HEK293 (cell line): ENCODE measurements around the gene CASP2.

ENCODE experiments used
- CTCF ChIA-PET: fragments of 350-600 bp; formaldehyde crosslinking; extraction: SDS; loops from one replicate; lab custom pipeline; 2021; ENCODE audit warnings: antibody characterized with exemption; lab: Yijun Ruan, JAX
- POLR2A ChIA-PET: fragments of 300-600 bp; formaldehyde crosslinking; extraction: SDS; loops from one replicate; lab custom pipeline; 2020; ENCODE audit warnings: antibody characterized with exemption, inconsistent platforms; lab: Yijun Ruan, JAX
- H3K27ac ChIP-seq: fragments of 200-500 bp; sonication (Bioruptor generic); 2 replicates; pipeline ENCODE4 v1.5.1; 2014; ENCODE audit warnings: low read depth, low read length, control low read depth, inconsistent platforms; ENCODE audit errors: extremely low read depth
- H3K36me3 ChIP-seq, 2 experiments: fragments of 200-500 bp in 1 of 2; sonication (Bioruptor generic) in 1 of 2; 1 replicate in 1 of 2; 2 replicates in 1 of 2; pipeline ENCODE4 v1.5.1; 2014 to 2017; ENCODE audit warnings: inconsistent platforms in 2 of 2, low read length in 2 of 2; ENCODE audit not compliant: control insufficient read depth in 2 of 2, insufficient read depth in 1 of 2
- H3K4me1 ChIP-seq: fragments of 200-500 bp; sonication (Bioruptor generic); 2 replicates; pipeline ENCODE4 v1.5.1; 2014; ENCODE audit warnings: mild to moderate bottlenecking, low read length, inconsistent platforms; ENCODE audit not compliant: control insufficient read depth, insufficient read depth
- H3K4me3 ChIP-seq: 2 replicates; pipeline ENCODE4 v1.5.1; 2011; ENCODE audit warnings: low read depth, mild to moderate bottlenecking, control low read depth, low read length, moderate library complexity
- H3K9me3 ChIP-seq: fragments of 200-500 bp; sonication (Bioruptor generic); 2 replicates; pipeline ENCODE4 v1.5.1; 2014; ENCODE audit warnings: low read depth, low read length, inconsistent platforms; ENCODE audit not compliant: control insufficient read depth, insufficient read depth
- GLI4 ChIP-seq: fragments of 450-650 bp; formaldehyde crosslinking; IDR thresholded peaks from 2 replicates; pipeline ENCODE4 v1.5.1; 2016; ENCODE audit warnings: missing biosample characterization, missing genetic modification characterization
- HOXD13 ChIP-seq: sonication (generic); formaldehyde crosslinking; IDR thresholded peaks from 2 replicates; pipeline ENCODE4 v1.8.0; 2022; ENCODE audit warnings: missing genetic modification reagents, borderline replicate concordance
- MYNN ChIP-seq: fragments of 450-650 bp; formaldehyde crosslinking; IDR thresholded peaks from 2 replicates; pipeline ENCODE4 v1.5.1; 2016; ENCODE audit warnings: missing biosample characterization, missing genetic modification characterization, borderline replicate concordance
- SCRT1 ChIP-seq: fragments of 450-650 bp; formaldehyde crosslinking; IDR thresholded peaks from 2 replicates; pipeline ENCODE4 v1.5.1; 2016; ENCODE audit warnings: missing biosample characterization, missing genetic modification characterization, borderline replicate concordance
- SP7 ChIP-seq: fragments of 450-650 bp; formaldehyde crosslinking; IDR thresholded peaks from 2 replicates; pipeline ENCODE4 v1.5.1; 2016; ENCODE audit warnings: missing biosample characterization, missing genetic modification characterization
- ZBTB17 ChIP-seq: fragments of 450-650 bp; formaldehyde crosslinking; IDR thresholded peaks from 2 replicates; pipeline ENCODE4 v1.5.1; 2016; ENCODE audit warnings: missing biosample characterization, missing genetic modification characterization
- ZBTB21 ChIP-seq: fragments of 450-650 bp; formaldehyde crosslinking; IDR thresholded peaks from 2 replicates; pipeline ENCODE4 v1.5.1; 2017; ENCODE audit warnings: missing biosample characterization, missing genetic modification characterization
- ZBTB7A ChIP-seq: fragments of 450-650 bp; formaldehyde crosslinking; IDR thresholded peaks from 2 replicates; pipeline ENCODE4 v1.5.1; 2016; ENCODE audit warnings: low read depth, missing biosample characterization, missing genetic modification characterization
- ZBTB8A ChIP-seq: fragments of 450-650 bp; formaldehyde crosslinking; IDR thresholded peaks from 2 replicates; pipeline ENCODE4 v1.5.1; 2016; ENCODE audit warnings: missing biosample characterization, missing genetic modification characterization
- ZNF133 ChIP-seq: fragments of 450-650 bp; formaldehyde crosslinking; IDR thresholded peaks from 2 replicates; pipeline ENCODE4 v1.5.1; 2016; ENCODE audit warnings: missing biosample characterization, missing genetic modification characterization
- ZNF174 ChIP-seq: fragments of 450-650 bp; formaldehyde crosslinking; IDR thresholded peaks from 2 replicates; pipeline ENCODE4 v1.5.0; 2017; ENCODE audit warnings: missing biosample characterization, mild to moderate bottlenecking, missing genetic modification characterization
- ZNF184 ChIP-seq: fragments of 450-650 bp; IDR thresholded peaks from 2 replicates; pipeline ENCODE4 v1.5.1; 2018; ENCODE audit warnings: missing biosample characterization, mild to moderate bottlenecking, missing genetic modification characterization
- ZNF19 ChIP-seq: fragments of 450-650 bp; formaldehyde crosslinking; IDR thresholded peaks from 2 replicates; pipeline ENCODE4; 2016; ENCODE audit warnings: missing biosample characterization, missing genetic modification characterization, low read depth
- ZNF239 ChIP-seq: fragments of 450-650 bp; formaldehyde crosslinking; IDR thresholded peaks from 2 replicates; pipeline ENCODE4 v1.5.1; 2016; ENCODE audit warnings: missing biosample characterization, missing genetic modification characterization
- ZNF248 ChIP-seq: fragments of 450-650 bp; formaldehyde crosslinking; IDR thresholded peaks from 2 replicates; pipeline ENCODE4 v1.5.1; 2017; ENCODE audit warnings: missing biosample characterization, missing genetic modification characterization
- ZNF341 ChIP-seq: fragments of 450-650 bp; formaldehyde crosslinking; IDR thresholded peaks from 2 replicates; pipeline ENCODE4; 2016; ENCODE audit warnings: low read depth, missing biosample characterization, missing genetic modification characterization
- ZNF416 ChIP-seq: fragments of 450-650 bp; formaldehyde crosslinking; IDR thresholded peaks from 2 replicates; pipeline ENCODE4 v1.5.1; 2016; ENCODE audit warnings: missing biosample characterization, missing genetic modification characterization
- ZNF433 ChIP-seq: fragments of 450-650 bp; formaldehyde crosslinking; IDR thresholded peaks from 2 replicates; pipeline ENCODE4 v1.5.1; 2016; ENCODE audit warnings: missing biosample characterization, missing genetic modification characterization, low read depth
- ZNF555 ChIP-seq: fragments of 450-650 bp; formaldehyde crosslinking; conservative IDR thresholded peaks from 2 replicates; pipeline ENCODE4 v1.5.1; 2017; ENCODE audit warnings: missing biosample characterization, mild to moderate bottlenecking, missing genetic modification characterization, inconsistent platforms
- ZNF571 ChIP-seq: fragments of 450-650 bp; formaldehyde crosslinking; IDR thresholded peaks from 2 replicates; pipeline ENCODE4 v1.5.0; 2017; ENCODE audit warnings: missing biosample characterization, missing genetic modification characterization
- ZNF585B ChIP-seq: fragments of 450-650 bp; formaldehyde crosslinking; IDR thresholded peaks from 2 replicates; pipeline ENCODE4 v1.5.1; 2016; ENCODE audit warnings: missing biosample characterization, missing genetic modification characterization
- ZNF596 ChIP-seq: fragments of 450-650 bp; IDR thresholded peaks from 2 replicates; pipeline ENCODE4 v1.5.0; 2018; ENCODE audit warnings: missing biosample characterization, mild to moderate bottlenecking, missing genetic modification characterization, moderate library complexity
- ZNF629 ChIP-seq: fragments of 450-650 bp; formaldehyde crosslinking; IDR thresholded peaks from 2 replicates; pipeline ENCODE4 v1.5.1; 2017; ENCODE audit warnings: missing biosample characterization, missing genetic modification characterization
- ZNF792 ChIP-seq: fragments of 450-650 bp; formaldehyde crosslinking; IDR thresholded peaks from 2 replicates; pipeline ENCODE4 v1.5.1; 2016; ENCODE audit warnings: missing biosample characterization, missing genetic modification characterization
- TF ChIP-seq, protein P1 (sequence below): fragments of 450-650 bp; formaldehyde crosslinking; IDR thresholded peaks from 2 replicates; pipeline ENCODE4 v1.5.1; 2017; ENCODE audit warnings: missing biosample characterization, missing genetic modification characterization
- TF ChIP-seq, protein P2 (sequence below): fragments of 450-650 bp; formaldehyde crosslinking; IDR thresholded peaks from 2 replicates; pipeline ENCODE4 v1.5.1; 2016; ENCODE audit warnings: missing biosample characterization, missing genetic modification characterization
- TF ChIP-seq, protein P3 (sequence below): fragments of 450-650 bp; formaldehyde crosslinking; IDR thresholded peaks from 2 replicates; pipeline ENCODE4 v1.5.1; 2016; ENCODE audit warnings: missing biosample characterization, missing genetic modification characterization, borderline replicate concordance

Gene CASP2

DNA sequence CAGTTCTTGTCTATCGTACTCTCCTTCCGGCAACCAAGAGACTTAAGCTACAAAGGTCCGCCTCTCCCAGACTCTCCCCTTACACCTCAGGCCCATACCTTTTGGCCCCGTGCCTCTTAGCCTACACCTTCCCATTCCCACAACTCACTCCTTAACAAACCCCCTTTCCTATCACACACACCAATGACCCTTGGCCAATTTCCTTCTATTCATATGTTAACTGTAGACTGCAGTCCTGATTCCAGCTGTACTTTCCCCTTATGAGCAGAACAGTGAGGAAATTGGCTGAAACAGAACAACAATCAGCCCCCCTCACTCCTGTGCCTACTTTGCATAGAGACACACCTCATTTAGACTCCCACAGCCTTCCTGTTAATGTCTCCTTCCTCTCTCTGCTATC lies 4.8 kb upstream of the CASP2 start:
- no peaks in the 10 kb centered on the region for H3K4me1 ChIP-seq
- CTCF ChIA-PET, result interaction anchor here (0.6 to 1.4 kb wide), 3 partner anchors 22 to 43 kb away, joined by 4 to 5 read pairs (median 4); no protein-coding TSS in a partner anchor
- TF ChIP-seq ZNF174 (tag by site-specific recombination) (no peak), ZNF416 (tag by site-specific recombination) (no peak), MYNN (tag by site-specific recombination) (no peak), ZNF239 (tag by site-specific recombination) (no peak), ZNF571 (no peak), SP7 (no peak), ZNF184 (tag by site-specific recombination) (no peak), ZNF248 (tag by site-specific recombination) (no peak), ZNF596 (tag by site-specific recombination) (no peak)
- TF ChIP-seq, protein P1, sequence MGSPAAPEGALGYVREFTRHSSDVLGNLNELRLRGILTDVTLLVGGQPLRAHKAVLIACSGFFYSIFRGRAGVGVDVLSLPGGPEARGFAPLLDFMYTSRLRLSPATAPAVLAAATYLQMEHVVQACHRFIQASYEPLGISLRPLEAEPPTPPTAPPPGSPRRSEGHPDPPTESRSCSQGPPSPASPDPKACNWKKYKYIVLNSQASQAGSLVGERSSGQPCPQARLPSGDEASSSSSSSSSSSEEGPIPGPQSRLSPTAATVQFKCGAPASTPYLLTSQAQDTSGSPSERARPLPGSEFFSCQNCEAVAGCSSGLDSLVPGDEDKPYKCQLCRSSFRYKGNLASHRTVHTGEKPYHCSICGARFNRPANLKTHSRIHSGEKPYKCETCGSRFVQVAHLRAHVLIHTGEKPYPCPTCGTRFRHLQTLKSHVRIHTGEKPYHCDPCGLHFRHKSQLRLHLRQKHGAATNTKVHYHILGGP (tag by site-specific recombination), result no peak
- TF ChIP-seq, all 188 proteins: peak for 0
- Histone ChIP-seq H3K4me3 (no peak overlapping the region), H3K36me3 (no peaks in the 10 kb centered on the region), H3K27ac (no peak overlapping the region), H3K9me3 (no peaks in the 10 kb centered on the region)
- POLR2A ChIA-PET, result interaction anchor here (1.2 kb wide), 1 partner anchor 20 kb away, joined by 5 read pairs; the partner anchor contains the start of gene GSTK1

DNA sequence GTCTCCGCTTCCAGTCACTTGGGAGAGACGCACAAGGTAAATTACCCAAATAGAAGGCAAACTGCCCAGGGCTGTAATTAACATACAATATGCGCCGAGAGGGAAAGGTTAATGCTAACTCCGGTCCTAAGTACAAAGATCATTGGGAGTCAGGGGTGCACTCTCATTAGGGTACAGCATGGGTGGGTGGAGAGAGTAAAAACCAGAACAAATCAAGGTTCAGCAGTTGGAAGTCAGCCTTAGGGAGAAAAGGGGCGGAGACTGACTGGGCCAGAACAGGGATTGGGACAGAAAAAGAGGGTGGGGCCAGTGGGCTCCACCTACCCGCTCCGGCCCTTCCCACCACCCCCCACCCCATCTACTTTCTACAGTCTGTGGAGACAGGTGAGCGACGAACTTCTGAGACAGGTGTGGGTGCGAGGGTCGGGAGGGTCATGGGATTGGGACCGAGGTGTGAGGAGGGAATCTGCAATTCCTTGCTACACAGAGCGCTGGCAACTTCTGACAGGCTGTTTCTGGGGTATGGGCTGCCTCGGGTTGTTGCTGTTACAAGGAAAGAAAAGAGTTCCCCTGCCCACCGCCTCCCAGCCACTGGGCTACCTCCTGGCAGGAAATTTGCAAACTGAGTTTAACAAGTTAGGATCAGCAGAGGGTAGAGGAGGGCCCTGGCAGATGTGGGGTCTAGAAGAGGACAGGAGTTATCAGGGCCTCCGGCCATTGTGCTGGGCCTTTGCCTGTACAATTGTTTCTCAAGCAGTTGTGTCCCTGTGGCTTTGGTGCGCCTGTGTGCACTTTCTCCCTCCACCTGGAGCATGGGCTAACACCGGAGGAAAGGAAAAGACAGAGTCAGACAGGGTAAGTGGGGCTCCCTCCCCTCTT lies 3.3 kb upstream of the CASP2 start, which contains the start of gene TMEM139:
Gene TMEM139 (plus strand): TSS at position 368 of the 879 bp plus-strand sequence. CDS start 1,000 bp downstream, outside the sequence.
- H3K4me1 ChIP-seq, result no peaks in the 10 kb centered on the region
- no peaks in the 10 kb centered on the region; a peak in 1 of 3 replicates for H3K36me3 ChIP-seq
- H3K4me3 ChIP-seq, result no peak within 1 kb of the TSS
- CTCF ChIA-PET, result no interaction called here
- no peak within 1 kb of the TSS for H3K27ac ChIP-seq
- H3K9me3 ChIP-seq, result no peaks in the 10 kb centered on the region
- POLR2A ChIA-PET, result no interaction called here
- peak; percentile 66 for TF ChIP-seq ZNF341
- no peak for TF ChIP-seq ZBTB7A (tag by site-specific recombination)
- TF ChIP-seq GLI4, result no peak
- TF ChIP-seq, protein P2, sequence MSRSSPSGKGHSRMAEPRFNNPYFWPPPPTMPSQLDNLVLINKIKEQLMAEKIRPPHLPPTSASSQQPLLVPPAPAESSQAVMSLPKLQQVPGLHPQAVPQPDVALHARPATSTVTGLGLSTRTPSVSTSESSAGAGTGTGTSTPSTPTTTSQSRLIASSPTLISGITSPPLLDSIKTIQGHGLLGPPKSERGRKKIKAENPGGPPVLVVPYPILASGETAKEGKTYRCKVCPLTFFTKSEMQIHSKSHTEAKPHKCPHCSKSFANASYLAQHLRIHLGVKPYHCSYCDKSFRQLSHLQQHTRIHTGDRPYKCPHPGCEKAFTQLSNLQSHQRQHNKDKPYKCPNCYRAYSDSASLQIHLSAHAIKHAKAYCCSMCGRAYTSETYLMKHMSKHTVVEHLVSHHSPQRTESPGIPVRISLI (tag by site-specific recombination), result no peak

DNA sequence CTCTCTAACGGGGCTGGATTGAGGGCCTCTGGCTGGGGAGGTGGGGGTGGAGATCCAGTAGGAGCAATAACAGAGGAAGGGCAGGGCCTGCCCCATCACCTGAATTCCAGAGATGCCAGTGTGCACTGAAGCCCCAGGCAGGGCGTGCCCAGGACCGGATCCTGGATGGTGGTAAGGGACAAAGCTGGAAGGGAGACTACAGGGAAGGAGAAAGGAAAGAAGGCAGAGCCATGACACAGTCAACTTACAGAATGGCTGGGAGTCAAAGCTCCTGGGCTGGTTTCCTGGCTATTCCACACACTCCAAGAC lies 2.7 kb upstream of the CASP2 start:
- Histone ChIP-seq H3K4me3 (no peak overlapping the region), H3K36me3 (peaks cover 0 to 5% of the 10 kb centered on the region in 2 experiments; a peak in 2 of 3 replicates), H3K27ac (no peak overlapping the region), H3K9me3 (no peaks in the 10 kb centered on the region), H3K4me1 (no peaks in the 10 kb centered on the region)
- ChIA-PET POLR2A (no interaction called here), CTCF (interaction anchor here (1.6 kb wide), 1 partner anchor 70 kb away, joined by 4 read pairs; no protein-coding TSS in a partner anchor)
- TF ChIP-seq ZNF792, result no peak
- TF ChIP-seq ZBTB8A, result no peak
- TF ChIP-seq ZBTB17 (tag by site-specific recombination), result no peak
- TF ChIP-seq ZNF629, result no peak
- no peak for TF ChIP-seq HOXD13 (CRISPR knock-in tag)
- no peak for TF ChIP-seq ZNF555
- TF ChIP-seq ZNF433 (tag by site-specific recombination), result no peak
- TF ChIP-seq SCRT1, result no peak
- TF ChIP-seq ZNF19 (tag by site-specific recombination), result no peak
- no peak for TF ChIP-seq ZBTB21
- TF ChIP-seq, protein P3, sequence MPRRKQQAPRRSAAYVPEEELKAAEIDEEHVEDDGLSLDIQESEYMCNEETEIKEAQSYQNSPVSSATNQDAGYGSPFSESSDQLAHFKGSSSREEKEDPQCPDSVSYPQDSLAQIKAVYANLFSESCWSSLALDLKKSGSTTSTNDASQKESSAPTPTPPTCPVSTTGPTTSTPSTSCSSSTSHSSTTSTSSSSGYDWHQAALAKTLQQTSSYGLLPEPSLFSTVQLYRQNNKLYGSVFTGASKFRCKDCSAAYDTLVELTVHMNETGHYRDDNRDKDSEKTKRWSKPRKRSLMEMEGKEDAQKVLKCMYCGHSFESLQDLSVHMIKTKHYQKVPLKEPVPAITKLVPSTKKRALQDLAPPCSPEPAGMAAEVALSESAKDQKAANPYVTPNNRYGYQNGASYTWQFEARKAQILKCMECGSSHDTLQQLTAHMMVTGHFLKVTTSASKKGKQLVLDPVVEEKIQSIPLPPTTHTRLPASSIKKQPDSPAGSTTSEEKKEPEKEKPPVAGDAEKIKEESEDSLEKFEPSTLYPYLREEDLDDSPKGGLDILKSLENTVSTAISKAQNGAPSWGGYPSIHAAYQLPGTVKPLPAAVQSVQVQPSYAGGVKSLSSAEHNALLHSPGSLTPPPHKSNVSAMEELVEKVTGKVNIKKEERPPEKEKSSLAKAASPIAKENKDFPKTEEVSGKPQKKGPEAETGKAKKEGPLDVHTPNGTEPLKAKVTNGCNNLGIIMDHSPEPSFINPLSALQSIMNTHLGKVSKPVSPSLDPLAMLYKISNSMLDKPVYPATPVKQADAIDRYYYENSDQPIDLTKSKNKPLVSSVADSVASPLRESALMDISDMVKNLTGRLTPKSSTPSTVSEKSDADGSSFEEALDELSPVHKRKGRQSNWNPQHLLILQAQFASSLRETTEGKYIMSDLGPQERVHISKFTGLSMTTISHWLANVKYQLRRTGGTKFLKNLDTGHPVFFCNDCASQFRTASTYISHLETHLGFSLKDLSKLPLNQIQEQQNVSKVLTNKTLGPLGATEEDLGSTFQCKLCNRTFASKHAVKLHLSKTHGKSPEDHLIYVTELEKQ (tag by site-specific recombination), result no peak
- TF ChIP-seq ZNF585B (tag by site-specific recombination), result no peak
- TF ChIP-seq ZNF174 (tag by site-specific recombination), result no peak
- TF ChIP-seq ZNF133, result no peak
